ENCODE measurements around the gene ZNF385C. TPM values are rescaled to one million over a fixed set of nuclear protein-coding genes. Genes with fewer than 3 reads are reported as not detected.
A peak's percentile ranks its signal among the peaks of the same experiment; 100 is the strongest.

Gene ZNF385C
- total and polyA plus RNA-seq, 2 donors (not counting 1 experiment from before 2014, with no cell fraction given): 0.33 to 1.1 TPM

DNA sequence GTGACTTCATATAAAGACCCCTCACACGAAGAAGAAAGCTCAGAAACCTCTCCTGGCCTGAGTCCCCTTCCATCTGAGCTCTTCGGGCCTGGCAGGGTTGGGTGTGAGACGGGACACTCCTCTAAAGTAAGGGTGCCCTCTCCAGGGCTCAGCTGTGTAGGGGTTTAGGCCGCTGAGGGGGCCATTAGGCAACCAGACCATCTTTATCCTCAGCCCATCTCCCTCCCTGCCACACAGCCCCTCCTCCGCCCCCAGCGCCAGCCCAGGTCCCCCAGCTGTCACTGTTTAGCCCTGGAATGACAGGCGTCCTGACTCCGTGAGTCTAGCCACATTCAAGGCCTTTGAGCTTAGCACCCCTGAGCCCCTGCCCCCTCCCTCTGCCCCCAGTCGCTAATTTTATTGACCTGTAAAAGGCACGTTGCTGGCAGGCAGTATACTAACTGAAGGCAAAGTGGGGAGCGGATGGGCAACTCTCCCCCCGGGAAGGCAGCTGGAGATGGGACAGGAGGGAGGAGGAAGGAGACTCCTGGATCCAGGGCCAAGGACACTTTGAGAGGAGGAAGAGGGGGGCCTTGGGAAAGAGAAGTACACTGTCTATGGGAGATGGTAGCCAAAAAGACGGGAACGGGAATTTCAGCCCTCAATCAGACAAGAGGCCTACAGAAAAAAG is 592 bp upstream of the ZNF385C start:
- ChIA-PET POLR2A (no interaction called here), CTCF (interaction anchor here (0.5 to 1.8 kb wide), 5 partner anchors 17 to 78 kb away, joined by 3 to 11 read pairs (median 4); no protein-coding TSS in a partner anchor)
- Mint-ChIP-seq H3K9me3 (ENCODE audit: insufficient read depth) (no peaks in the 10 kb centered on the region), H3K27me3 (peaks cover 20% of the 10 kb centered on the region), H3K4me3 (peak overlapping the region; percentile 55), H3K4me1 (peaks cover 9% of the 10 kb centered on the region), H3K27ac (no peak overlapping the region)
- Histone ChIP-seq H3K9ac (ENCODE audit: low read length) (no peak overlapping the region), H4K20me1 (ENCODE audit: control insufficient read depth, insufficient read depth, low read length, poor library complexity, severe bottlenecking) (no peaks in the 10 kb centered on the region), H2AFZ (ENCODE audit: insufficient read depth, low read depth, low read length, poor library complexity, severe bottlenecking) (peak overlapping the region; percentile 46), H3K4me2 (replicated peaks; ENCODE audit: low read depth, low read length, poor library complexity, severe bottlenecking) (peak overlapping the region; percentile 96), H3K79me2 (ENCODE audit: control insufficient read depth, insufficient read depth, low read length) (no peaks in the 10 kb centered on the region), H3K9me3 (ENCODE audit: control extremely low read depth in 1 of 3, control insufficient read depth in 2 of 3, insufficient read depth in 1 of 3, low read length in 2 of 3) (no peaks in the 10 kb centered on the region), H3K4me3 (ENCODE audit: control extremely low read depth in 1 of 5, extremely low read depth in 1 of 5, insufficient read depth in 1 of 5, low read depth in 2 of 5, low read length in 4 of 5) (peak overlapping the region in 2 of 5 experiments; percentile 37 to 57), H3K4me1 (ENCODE audit: control insufficient read depth in 2 of 2, insufficient read depth in 2 of 2, low read length in 2 of 2) (peaks cover 11 to 17% of the 10 kb centered on the region in 2 donors), H3K36me3 (replicated peaks in 1 of 2; ENCODE audit: control extremely low read depth in 1 of 2, control insufficient read depth in 1 of 2, extremely low read depth in 1 of 2, insufficient read depth in 2 of 2, low read length in 1 of 2) (peaks cover 0 to 8% of the 10 kb centered on the region in 2 experiments), H3K27ac (ENCODE audit: low read length in 2 of 2) (no peak overlapping the region), H3K27me3 (replicated peaks in 1 of 4; ENCODE audit: control extremely low read depth in 1 of 4, control insufficient read depth in 3 of 4, insufficient read depth in 4 of 4, low read length in 3 of 4) (peaks cover 0 to 23% (median 11%) of the 10 kb centered on the region in 4 experiments)
- WGBS (ENCODE audit: insufficient coverage): 93% methylated on average over 9 of the region's 14 CpGs
- ATAC-seq (ENCODE audit: low read depth) (no peak), DNase-seq (peak; percentile 45)
- TF ChIP-seq CTCF (IDR thresholded peaks at IDR 0.05) (no peak), EZH2 (IDR thresholded peaks at IDR 0.05; ENCODE audit: borderline replicate concordance, insufficient read depth, low read depth, low read length, poor library complexity, severe bottlenecking) (no peak)
- intact Hi-C loops (cut with micrococcal nuclease): loop anchor here (1.0 kb wide), 1 partner anchor 8 kb away; no protein-coding TSS in a partner anchor

All from B cell (primary cell).